ENCODE measurements around the gene SLC6A12.
"Not testable (repeated sequence)": the region's sequence is repeated elsewhere in the genome, so short reads cannot be mapped to it uniquely, and the experiment has no call there.

The SLC6A12 gene

GRCh38 chr12:197911-198695 lies 15.9 kb downstream of the SLC6A12 start:
- no peak for DNase-seq (ENCODE audit: low spot score)

DNA sequence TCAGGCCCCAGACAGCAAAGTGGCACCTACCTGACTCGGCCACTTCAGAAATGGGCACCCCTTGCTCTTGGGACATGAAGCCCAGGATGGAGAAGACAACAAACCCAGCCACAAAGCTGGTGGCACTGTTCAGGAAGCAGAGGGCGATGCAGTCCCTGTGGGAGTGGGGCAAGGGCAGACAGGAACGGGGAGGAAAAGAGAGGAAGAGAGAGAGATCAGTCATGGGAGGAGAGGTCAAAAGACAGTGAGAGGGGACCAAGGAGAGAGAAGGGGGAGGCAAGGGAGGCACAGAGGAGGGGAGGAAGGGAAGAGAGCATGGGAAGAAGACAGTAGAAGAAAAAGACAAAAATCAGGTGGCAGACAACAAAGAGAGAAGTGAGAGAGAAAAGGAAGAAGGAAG lies 16.6 kb downstream of the SLC6A12 start:
- DNase-seq (ENCODE audit: low spot score) = no peak

GRCh38 chr12:196436-196835 lies 17.5 kb downstream of the SLC6A12 start:
- no peak for DNase-seq (ENCODE audit: low spot score)

GRCh38 chr12:195951-196350 lies 18.0 kb downstream of the SLC6A12 start:
- DNase-seq (ENCODE audit: low spot score) = no peak

GRCh38 chr12:195156-195555 lies 18.8 kb downstream of the SLC6A12 start:
- DNase-seq (ENCODE audit: low spot score) = no peak

DNA sequence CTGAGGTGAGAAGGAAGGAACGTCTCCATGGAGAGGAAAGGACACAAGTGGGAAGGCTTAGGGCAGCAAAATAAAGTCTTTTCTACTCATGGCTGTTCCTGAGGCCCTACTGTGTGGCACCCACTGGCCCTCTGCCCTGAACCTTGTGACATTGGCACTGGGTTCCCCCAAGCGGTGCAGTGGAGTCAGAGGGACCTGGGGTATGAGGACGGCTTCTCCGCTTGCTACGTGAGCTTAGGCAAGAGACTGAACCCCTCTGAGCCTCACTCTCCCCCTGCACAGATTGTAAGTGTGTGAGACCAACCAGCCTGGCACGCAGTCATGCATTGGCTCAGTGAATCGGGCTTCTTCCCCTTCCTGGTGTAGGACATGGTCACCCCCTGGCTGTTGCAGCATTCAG lies 19.7 kb downstream of the SLC6A12 start:
- DNase-seq (ENCODE audit: low spot score) = no peak

DNA sequence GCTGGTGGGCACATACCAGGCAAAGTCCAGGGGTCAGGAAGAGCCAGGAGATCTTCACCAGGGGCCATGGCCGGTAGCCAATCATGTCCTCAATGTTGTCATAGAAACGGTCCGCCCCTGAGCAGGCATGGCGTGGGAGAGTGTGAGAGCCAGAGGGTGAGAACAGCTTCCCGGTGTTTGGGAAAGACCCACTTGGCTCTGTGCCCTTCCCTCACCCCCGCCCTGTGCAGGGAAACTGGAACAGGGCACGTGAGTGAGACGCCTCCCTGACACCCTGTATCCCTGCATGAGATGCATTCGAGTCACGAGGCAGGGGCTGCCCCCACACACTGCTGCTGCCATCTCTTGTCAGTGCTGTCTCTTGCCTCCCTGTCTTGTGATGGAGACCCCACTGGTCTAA lies 20.7 kb downstream of the SLC6A12 start:
- no peak for DNase-seq (ENCODE audit: low spot score)

DNA sequence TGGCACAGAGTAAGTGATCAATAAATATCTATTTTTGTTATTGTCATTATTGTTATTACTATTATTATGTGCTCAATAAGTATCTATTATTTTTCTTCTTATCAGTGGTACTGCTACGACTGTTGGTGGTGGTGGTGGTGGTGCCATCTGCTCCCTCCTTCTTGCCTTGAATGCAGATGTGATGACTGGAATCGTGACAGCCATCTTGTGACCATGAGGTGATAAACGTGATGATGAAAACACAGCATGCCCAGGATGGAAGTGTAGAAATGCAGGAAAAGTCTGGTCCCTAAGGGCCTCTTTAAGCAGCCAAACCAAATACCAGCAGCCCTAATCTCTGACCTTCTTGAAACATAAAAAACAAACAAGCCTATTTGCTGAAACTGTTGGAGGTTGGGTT lies 22.4 kb downstream of the SLC6A12 start:
- no peak for DNase-seq (ENCODE audit: low spot score)

DNA sequence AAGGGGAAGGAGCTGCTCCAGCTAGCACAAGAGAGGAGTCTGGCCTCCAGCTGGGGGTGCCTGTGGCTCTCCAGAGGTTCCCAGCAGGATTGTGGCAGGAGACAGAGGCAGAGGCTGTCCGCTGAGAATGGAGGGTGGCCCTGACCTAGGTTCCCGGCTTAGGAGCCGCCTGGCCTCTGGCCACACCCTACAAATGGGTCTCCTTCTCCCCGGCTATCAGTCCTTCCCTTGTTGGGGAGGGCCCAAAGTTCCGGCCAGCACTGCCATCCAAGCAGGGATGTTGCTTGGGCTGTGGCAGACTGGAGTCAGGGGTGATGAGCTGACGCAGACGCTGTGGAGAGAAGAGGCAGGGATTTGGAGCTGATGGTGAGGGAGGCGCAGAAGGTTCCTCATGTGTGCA lies 23.1 kb downstream of the SLC6A12 start:
- DNase-seq (ENCODE audit: low spot score) = no peak

DNA sequence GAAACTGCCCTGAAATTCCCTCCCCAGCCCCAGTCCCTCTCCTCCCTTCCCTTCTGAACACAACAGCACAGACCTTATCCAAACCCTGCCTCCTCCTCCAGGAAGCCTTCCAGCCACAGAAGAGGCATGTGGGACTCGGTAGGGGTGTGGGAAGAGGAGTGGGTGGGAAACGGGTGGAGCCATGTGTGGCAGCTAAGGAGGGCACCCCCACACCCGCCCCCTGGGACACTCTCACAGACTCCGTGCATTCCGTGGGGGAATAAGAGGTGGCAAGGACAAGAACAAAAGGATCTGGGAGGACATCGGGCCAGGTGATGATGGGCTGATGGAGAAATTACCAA lies 24.4 kb downstream of the SLC6A12 start:
- DNase-seq (ENCODE audit: low spot score) = no peak

DNA sequence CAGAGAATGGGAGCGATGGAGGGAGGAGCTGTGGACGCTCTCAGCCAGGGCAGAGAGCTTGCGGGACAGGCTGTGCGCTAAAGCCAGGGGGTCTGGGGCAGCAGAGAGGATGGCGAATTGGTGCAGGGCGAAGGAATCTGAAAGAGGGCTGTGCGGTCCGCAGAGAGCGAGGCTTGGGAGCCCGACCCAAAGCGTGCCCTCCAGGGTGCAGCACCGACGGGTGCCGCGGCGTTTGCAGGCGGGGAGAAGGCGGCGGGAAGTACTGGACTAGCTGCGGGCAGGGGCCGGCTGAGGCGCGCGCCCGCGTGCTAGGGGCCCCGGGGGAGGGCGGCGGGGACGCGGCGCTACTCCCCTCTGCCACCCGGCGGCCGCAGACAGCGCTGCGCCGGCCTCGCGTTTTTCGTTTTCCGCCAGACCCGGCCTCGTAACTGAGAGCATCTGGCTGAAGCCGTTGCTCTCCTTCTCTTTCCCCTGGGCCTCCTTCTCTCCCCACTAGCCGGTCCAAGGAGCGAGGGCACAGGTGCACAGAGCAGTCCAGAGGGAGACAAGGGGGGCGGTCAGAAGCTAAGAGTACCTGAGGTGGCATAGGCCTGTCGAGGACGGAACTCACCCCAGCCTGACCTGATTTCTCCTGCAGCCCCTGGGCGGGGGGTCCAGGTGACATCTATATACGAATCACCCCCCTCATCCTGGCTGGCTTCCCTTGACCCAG lies 24.9 kb downstream of the SLC6A12 start:
- peak; percentile 83 for DNase-seq (ENCODE audit: low spot score)

- not testable (repeated sequence) for DNase-seq (ENCODE audit: low spot score)
These were observed 25.7 kb downstream of the SLC6A12 start for GRCh38 chr12:187986-188909.

DNA sequence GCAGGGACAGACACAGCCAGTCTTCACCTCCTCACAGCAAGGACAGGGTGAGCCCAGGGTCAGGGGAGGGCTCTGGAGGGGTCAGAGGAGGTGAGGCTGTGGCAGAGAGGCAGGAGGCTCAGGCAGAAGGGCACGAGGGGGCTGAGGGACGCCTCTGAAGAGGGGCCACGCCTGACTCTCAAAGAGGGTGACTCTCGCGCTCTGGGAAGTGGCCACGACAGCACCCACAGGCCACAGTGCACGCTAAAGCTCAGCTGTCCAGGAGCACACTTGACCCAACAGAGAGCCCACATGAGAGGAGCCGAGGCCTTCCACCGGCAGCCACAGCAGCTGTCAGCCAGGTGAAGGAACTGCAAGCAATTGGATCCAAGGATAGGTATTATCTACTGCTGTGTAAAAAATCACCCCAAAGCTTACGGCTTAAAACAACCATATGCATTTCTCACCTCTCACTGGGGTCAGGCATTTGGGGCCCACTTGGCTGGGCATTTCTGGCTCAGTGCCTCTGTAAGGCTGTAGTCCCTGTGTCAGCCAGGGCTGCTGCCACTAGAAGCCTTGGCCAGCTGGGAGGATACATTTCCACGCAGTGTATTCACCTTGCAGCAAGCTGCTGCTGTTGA lies 27.8 kb downstream of the SLC6A12 start:
- no peak for DNase-seq (ENCODE audit: low spot score)

DNA sequence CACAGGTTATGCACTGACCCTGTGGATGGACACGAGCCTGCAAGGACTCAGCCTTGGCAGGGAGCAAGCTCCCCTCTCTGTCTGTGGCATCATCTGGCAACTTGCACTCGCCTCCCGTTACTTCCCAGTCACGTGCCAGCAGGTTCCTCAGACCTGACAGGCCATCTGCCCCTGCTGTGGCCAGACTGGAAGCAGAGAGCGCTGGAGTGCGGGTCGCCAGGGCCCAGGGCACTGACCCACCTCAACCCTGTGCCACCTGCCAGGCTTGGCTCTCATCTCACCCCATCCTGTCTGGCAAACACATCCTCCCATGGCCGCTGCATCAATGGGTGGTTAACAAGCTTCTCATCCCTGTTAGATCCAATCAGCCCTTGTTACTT lies 28.4 kb downstream of the SLC6A12 start:
- DNase-seq (ENCODE audit: low spot score) = no peak

- no peak for DNase-seq (ENCODE audit: low spot score)
These were observed 29.0 kb downstream of the SLC6A12 start for GRCh38 chr12:184811-185575.

DNA sequence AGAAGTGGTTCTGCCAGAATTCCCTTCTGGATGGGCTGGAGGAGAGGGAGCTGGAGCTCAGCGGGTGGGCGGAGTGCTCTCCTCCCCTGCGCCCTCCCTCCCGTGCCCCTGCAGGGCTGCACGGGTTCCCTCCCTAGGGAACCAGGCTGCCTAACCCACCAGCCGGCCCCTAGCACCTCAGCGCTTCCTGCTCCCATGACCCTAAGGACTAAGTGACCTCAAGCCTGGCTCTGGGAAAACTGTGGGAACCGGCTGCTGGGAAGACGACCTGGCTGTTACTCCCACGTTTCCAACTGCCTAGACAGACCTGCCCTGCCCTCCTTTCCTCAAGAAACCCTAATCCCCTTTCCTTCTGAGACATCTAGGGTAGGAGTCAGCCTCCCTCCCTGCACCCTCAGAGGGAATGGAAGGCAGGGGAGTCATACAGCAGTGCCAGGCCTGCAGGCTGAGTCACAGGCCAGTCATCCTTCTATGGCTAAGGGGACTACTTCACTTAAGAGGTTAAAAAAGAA lies 31.5 kb downstream of the SLC6A12 start:
- no peak for DNase-seq (ENCODE audit: low spot score)

- DNase-seq (ENCODE audit: low spot score) = no peak
These were observed 32.0 kb downstream of the SLC6A12 start for GRCh38 chr12:181921-182320.

GRCh38 chr12:180445-180844 lies 33.5 kb downstream of the SLC6A12 start:
- no peak for DNase-seq (ENCODE audit: low spot score)

DNA sequence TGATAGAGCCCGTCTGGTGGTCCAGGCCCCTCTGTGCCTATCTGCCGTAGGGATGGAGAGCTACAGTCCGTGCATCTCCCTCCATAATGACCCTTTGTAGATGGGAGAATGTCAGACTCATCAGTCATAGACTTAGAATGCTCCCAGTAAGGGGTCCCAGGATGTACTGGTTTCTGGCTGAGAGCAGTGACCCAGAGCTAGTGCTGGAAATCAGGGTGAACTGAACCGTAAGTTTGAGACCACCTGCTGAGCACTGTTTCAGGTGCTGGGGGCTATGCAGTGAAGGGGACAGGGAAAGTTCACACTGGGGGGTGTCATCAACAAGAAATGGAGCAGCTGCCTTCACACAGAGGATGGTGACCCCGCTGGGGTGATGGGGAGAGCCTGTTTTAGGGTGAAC lies 34.1 kb downstream of the SLC6A12 start:
- no peak for DNase-seq (ENCODE audit: low spot score)

- DNase-seq (ENCODE audit: low spot score) = no peak
These were observed 34.6 kb downstream of the SLC6A12 start for GRCh38 chr12:179131-179884.

DNA sequence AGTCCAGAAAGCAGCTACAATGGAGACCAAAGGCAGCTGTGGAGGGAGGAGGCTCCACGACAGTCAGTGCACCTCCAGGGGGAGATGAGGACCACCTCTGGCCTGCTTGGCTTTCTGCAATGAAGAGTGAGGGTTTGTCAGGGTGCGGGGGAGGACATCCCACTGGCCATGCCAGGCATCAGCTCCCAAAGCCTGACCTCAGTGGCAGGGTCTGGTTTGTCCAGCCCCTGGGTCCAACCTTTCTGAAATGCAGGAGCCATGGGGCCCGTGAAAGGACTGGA lies 35.2 kb downstream of the SLC6A12 start:
- no peak for DNase-seq (ENCODE audit: low spot score)

All from germinal center (tissue), 1 donor.